ENCODE data around the gene DNAH12. TPM values are rescaled to one million over a fixed set of nuclear protein-coding genes. Genes with fewer than 3 reads are reported as not detected.

The DNAH12 gene
- total and polyA plus RNA-seq, 2 donors (not counting 1 experiment from before 2014, with no cell fraction given), result 0.12 to 0.17 TPM

DNA sequence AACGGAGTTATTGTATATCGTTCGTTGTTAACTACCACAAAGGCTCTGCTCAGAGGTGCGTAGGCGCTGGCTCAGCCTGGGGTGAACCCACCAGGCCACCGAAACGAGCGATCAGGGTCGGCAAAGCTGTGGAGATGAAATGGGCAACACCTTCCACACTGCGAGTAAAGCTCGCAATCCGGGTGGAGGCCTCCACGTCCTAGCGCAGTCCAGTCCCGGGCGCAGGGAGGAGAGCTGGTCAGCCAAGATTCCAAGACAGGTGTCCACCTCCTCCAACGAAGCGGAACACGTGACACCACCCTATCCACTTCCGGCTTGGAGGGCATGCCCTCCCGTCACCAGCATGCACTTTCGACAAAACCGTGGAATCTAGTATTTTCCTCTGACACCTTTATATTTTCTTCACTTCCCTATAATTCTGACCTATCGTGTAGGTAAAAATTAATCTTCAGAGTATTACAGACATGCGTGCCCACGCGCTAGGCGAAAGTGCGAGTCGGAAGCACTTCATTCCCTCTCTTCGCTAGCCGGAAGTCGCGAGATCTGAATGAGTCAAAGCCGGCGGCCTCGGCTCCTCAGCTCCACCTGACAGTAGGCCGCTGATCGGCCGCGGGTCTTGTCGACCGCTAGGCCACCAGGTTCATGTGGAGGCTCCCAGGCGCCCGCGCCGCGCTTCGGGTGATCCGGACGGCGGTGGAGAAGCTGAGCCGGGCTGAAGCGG lies 11.8 kb upstream of the DNAH12 start, which contains the start of gene PDE12:
Gene PDE12 (plus strand): TSS at position 537 of the 721 bp plus-strand sequence. CDS start 106 bp downstream, at position 643.
- H3K4me2 ChIP-seq (ENCODE audit: extremely low read depth, insufficient read depth, low read length), result peak within 1 kb of the TSS; percentile 90
- no peaks in the 10 kb centered on the region for H3K27me3 ChIP-seq (ENCODE audit: control insufficient read depth, insufficient read depth, low read length)
- H3K79me2 ChIP-seq (ENCODE audit: control insufficient read depth, insufficient read depth, low read length), result peaks cover 37% of the 10 kb centered on the region
- H3K9me3 ChIP-seq (ENCODE audit: control insufficient read depth, insufficient read depth, low read depth, low read length), result no peaks in the 10 kb centered on the region
- TF ChIP-seq, protein P1, sequence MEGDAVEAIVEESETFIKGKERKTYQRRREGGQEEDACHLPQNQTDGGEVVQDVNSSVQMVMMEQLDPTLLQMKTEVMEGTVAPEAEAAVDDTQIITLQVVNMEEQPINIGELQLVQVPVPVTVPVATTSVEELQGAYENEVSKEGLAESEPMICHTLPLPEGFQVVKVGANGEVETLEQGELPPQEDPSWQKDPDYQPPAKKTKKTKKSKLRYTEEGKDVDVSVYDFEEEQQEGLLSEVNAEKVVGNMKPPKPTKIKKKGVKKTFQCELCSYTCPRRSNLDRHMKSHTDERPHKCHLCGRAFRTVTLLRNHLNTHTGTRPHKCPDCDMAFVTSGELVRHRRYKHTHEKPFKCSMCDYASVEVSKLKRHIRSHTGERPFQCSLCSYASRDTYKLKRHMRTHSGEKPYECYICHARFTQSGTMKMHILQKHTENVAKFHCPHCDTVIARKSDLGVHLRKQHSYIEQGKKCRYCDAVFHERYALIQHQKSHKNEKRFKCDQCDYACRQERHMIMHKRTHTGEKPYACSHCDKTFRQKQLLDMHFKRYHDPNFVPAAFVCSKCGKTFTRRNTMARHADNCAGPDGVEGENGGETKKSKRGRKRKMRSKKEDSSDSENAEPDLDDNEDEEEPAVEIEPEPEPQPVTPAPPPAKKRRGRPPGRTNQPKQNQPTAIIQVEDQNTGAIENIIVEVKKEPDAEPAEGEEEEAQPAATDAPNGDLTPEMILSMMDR (conservative IDR thresholded peaks at IDR 0.05 in 1 of 2, IDR thresholded peaks at IDR 0.05 in 1 of 2; ENCODE audit: low read depth in 1 of 2, low read length in 2 of 2), result no peak
- no peak for TF ChIP-seq EZH2 (IDR thresholded peaks at IDR 0.05; ENCODE audit: low read length, missing control alignments)
- peak; percentile 93 to 96 for DNase-seq (ENCODE audit: low read depth in 2 of 2)
- H3K9ac ChIP-seq (ENCODE audit: insufficient read depth, low read length), result peak within 1 kb of the TSS; percentile 97
- H3K4me3 ChIP-seq (replicated peaks in 1 of 4; ENCODE audit: control extremely low read depth in 1 of 4, insufficient read depth in 1 of 4, low read depth in 3 of 4, low read length in 4 of 4), result peak within 1 kb of the TSS; percentile 86 to 95 (median 88)
- H4K20me1 ChIP-seq (ENCODE audit: control insufficient read depth, extremely low read depth, insufficient read depth, low read length), result no peaks in the 10 kb centered on the region
- peak within 1 kb of the TSS; percentile 100 for H2AFZ ChIP-seq (ENCODE audit: low read length)
- H3K36me3 ChIP-seq (ENCODE audit: control insufficient read depth, insufficient read depth, low read length), result no peaks in the 10 kb centered on the region
- peak within 1 kb of the TSS; percentile 97 for H3K27ac ChIP-seq (ENCODE audit: insufficient read depth, low read length)
- H3K4me1 ChIP-seq (ENCODE audit: control insufficient read depth, extremely low read depth, insufficient read depth, low read length), result peaks cover 2% of the 10 kb centered on the region

DNA sequence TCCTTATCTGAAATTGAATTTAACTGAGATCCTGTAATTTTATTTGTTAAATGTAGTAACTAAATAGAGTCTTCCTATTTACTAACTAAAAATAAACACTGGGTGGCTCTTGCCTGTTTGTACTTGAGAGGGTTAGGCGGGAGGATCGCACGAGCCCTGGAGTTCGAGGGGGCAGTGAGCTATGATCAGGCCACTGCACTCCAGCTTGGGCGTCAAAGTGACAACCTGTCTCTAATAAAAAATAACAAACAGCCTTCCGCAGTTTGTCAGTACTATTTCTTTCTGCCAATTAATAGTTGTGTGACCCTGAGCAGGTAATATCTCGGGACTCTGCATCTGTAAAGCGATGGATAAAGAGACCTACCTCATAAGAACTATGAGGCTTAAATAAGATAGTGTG lies 11.2 kb upstream of the DNAH12 start:
- peak overlapping the region; percentile 100 for H2AFZ ChIP-seq (ENCODE audit: low read length)
- peaks cover 2% of the 10 kb centered on the region for H3K4me1 ChIP-seq (ENCODE audit: control insufficient read depth, extremely low read depth, insufficient read depth, low read length)
- no peak for DNase-seq (ENCODE audit: low read depth in 2 of 2)
- peak overlapping the region; percentile 97 for H3K27ac ChIP-seq (ENCODE audit: insufficient read depth, low read length)
- H3K79me2 ChIP-seq (ENCODE audit: control insufficient read depth, insufficient read depth, low read length), result peaks cover 35% of the 10 kb centered on the region
- H3K27me3 ChIP-seq (ENCODE audit: control insufficient read depth, insufficient read depth, low read length), result no peaks in the 10 kb centered on the region
- no peaks in the 10 kb centered on the region for H3K36me3 ChIP-seq (ENCODE audit: control insufficient read depth, insufficient read depth, low read length)
- peak overlapping the region; percentile 90 for H3K4me2 ChIP-seq (ENCODE audit: extremely low read depth, insufficient read depth, low read length)
- no peaks in the 10 kb centered on the region for H4K20me1 ChIP-seq (ENCODE audit: control insufficient read depth, extremely low read depth, insufficient read depth, low read length)
- H3K4me3 ChIP-seq (replicated peaks in 1 of 4; ENCODE audit: control extremely low read depth in 1 of 4, insufficient read depth in 1 of 4, low read depth in 3 of 4, low read length in 4 of 4), result peak overlapping the region; percentile 86 to 95 (median 88)
- TF ChIP-seq EZH2 (IDR thresholded peaks at IDR 0.05; ENCODE audit: low read length, missing control alignments), result no peak
- TF ChIP-seq, protein P1 (conservative IDR thresholded peaks at IDR 0.05 in 1 of 2, IDR thresholded peaks at IDR 0.05 in 1 of 2; ENCODE audit: low read depth in 1 of 2, low read length in 2 of 2), result no peak
- no peaks in the 10 kb centered on the region for H3K9me3 ChIP-seq (ENCODE audit: control insufficient read depth, insufficient read depth, low read depth, low read length)
- H3K9ac ChIP-seq (ENCODE audit: insufficient read depth, low read length), result peak overlapping the region; percentile 97

DNA sequence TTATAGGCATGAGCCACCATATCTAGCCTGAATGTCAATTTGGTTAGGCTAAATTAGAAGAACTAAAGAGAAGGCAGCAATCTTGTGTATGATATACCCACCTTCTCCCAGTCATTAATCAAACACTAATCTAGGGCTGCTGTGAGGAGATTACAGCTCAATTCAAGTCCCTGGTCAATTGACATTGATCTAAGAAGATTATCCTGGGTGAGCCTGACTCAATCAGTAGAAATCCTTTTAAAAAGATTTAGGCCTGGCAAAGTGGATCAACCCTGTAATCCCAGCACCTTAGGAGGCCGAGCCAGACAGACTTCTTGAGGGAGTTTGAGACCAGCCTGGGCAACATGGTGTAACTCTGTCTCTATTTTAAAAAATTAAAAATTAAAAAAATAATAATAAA lies 2.5 kb upstream of the DNAH12 start:
- DNase-seq (ENCODE audit: low read depth in 2 of 2), result no peak
- no peak overlapping the region for H3K4me2 ChIP-seq (ENCODE audit: extremely low read depth, insufficient read depth, low read length)
- no peaks in the 10 kb centered on the region for H3K36me3 ChIP-seq (ENCODE audit: control insufficient read depth, insufficient read depth, low read length)
- H3K4me3 ChIP-seq (replicated peaks in 1 of 4; ENCODE audit: control extremely low read depth in 1 of 4, insufficient read depth in 1 of 4, low read depth in 3 of 4, low read length in 4 of 4), result no peak overlapping the region
- no peaks in the 10 kb centered on the region for H3K9me3 ChIP-seq (ENCODE audit: control insufficient read depth, insufficient read depth, low read depth, low read length)
- H4K20me1 ChIP-seq (ENCODE audit: control insufficient read depth, extremely low read depth, insufficient read depth, low read length), result no peaks in the 10 kb centered on the region
- TF ChIP-seq, protein P1 (conservative IDR thresholded peaks at IDR 0.05 in 1 of 2, IDR thresholded peaks at IDR 0.05 in 1 of 2; ENCODE audit: low read depth in 1 of 2, low read length in 2 of 2), result no peak
- no peak for TF ChIP-seq EZH2 (IDR thresholded peaks at IDR 0.05; ENCODE audit: low read length, missing control alignments)
- no peak overlapping the region for H3K9ac ChIP-seq (ENCODE audit: insufficient read depth, low read length)
- no peaks in the 10 kb centered on the region for H3K79me2 ChIP-seq (ENCODE audit: control insufficient read depth, insufficient read depth, low read length)
- no peaks in the 10 kb centered on the region for H3K27me3 ChIP-seq (ENCODE audit: control insufficient read depth, insufficient read depth, low read length)
- H3K4me1 ChIP-seq (ENCODE audit: control insufficient read depth, extremely low read depth, insufficient read depth, low read length), result no peaks in the 10 kb centered on the region
- no peak overlapping the region for H3K27ac ChIP-seq (ENCODE audit: insufficient read depth, low read length)
- H2AFZ ChIP-seq (ENCODE audit: low read length), result no peak overlapping the region

Measured in fibroblast of lung (primary cell).